D721Med (cell line): Measurements from ENCODE around the gene PKM.
A peak's percentile ranks its signal among the peaks of the same experiment; 100 is the strongest.

Experiments used
- DNase-seq: peaks from one replicate; pipeline ENCODE4 v3.0.0; 2011; ENCODE audit warnings: low spot score; ENCODE audit not compliant: insufficient read length
- FAIRE-seq: peaks from 2 replicates; lab custom pipeline; 2011; peaks lifted over from hg19 to GRCh38; lab: Jason Lieb, UNC
- TF ChIP-seq, protein P1 (sequence below): IDR thresholded peaks from 2 replicates; pipeline ENCODE4 v1.5.1; 2012; ENCODE audit warnings: mild to moderate bottlenecking, control low read depth; ENCODE audit not compliant: insufficient read depth; ENCODE audit errors: missing control alignments

PKM gene

DNA sequence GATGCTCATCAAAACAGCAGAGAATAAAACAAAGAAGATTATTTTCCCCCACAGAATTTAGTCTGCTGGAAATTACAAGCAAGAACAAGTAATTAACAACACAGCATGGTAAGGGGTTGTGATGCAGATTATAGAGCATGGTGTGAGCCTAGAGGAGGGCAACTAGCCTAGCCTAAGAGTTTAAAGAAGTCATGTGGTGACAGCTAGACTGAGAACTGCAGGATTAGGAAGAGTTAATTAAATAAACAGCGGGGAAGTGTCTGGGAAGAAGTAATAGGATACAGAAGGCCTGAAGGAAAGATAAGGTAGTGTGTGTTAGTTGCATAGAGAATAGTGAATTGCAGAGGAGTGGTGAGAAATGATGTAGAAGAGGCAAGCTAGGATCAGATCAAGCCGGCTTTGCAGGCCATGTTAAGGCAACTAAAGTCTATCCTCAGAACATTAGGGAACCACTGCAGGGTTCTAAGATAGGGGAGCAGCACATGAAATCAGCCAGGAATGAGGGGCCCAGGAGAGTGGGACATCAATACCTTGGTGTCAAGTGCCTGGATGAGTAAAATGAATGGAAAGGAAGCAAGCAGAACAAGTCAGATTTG is 11.9 kb upstream of the PKM start:
- DNase-seq (no peak), FAIRE-seq (peak; percentile 77)
- TF ChIP-seq, protein P1, sequence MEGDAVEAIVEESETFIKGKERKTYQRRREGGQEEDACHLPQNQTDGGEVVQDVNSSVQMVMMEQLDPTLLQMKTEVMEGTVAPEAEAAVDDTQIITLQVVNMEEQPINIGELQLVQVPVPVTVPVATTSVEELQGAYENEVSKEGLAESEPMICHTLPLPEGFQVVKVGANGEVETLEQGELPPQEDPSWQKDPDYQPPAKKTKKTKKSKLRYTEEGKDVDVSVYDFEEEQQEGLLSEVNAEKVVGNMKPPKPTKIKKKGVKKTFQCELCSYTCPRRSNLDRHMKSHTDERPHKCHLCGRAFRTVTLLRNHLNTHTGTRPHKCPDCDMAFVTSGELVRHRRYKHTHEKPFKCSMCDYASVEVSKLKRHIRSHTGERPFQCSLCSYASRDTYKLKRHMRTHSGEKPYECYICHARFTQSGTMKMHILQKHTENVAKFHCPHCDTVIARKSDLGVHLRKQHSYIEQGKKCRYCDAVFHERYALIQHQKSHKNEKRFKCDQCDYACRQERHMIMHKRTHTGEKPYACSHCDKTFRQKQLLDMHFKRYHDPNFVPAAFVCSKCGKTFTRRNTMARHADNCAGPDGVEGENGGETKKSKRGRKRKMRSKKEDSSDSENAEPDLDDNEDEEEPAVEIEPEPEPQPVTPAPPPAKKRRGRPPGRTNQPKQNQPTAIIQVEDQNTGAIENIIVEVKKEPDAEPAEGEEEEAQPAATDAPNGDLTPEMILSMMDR, result no peak

DNA sequence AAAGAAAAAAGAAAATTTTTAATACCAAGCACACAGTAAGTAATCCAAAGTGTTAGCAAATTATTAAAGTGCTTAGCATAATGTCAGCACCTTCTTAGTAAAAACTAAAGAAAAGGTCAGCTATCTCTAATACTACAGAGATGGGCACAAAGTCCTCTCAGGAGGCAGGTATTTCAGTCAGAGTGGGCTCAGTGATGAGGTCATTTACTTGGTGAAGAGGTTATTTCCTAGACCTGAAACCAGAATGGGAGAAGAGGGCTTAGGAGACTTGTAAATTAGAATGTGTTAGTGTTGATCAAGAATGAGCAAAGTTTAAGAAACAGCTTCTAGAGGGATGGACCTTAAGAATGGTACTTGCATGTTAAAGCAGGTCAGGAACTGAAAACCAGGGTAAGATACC is 8.7 kb upstream of the PKM start:
- TF ChIP-seq, protein P1, result no peak
- DNase-seq (no peak), FAIRE-seq (no peak)

DNA sequence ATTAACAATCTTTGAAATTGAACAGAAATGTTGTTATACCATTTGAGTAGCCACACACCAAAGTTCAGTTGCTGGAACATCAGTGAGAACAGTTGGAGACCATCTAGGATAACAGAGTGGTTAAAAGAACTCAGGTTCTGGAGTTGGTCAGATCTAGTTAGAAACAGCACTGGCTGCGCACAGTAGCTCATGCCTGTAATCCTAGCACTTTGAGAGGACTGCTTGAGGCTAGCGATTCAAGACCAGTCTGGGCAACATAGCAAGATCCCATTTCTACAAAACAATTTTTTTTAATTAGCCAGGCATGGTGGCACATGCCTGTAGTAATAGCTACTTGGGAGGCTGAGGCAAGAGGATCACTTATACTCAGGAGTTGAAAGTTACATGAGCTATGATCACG is 7.6 kb upstream of the PKM start:
- TF ChIP-seq, protein P1, result no peak
- FAIRE-seq (no peak), DNase-seq (no peak)

DNA sequence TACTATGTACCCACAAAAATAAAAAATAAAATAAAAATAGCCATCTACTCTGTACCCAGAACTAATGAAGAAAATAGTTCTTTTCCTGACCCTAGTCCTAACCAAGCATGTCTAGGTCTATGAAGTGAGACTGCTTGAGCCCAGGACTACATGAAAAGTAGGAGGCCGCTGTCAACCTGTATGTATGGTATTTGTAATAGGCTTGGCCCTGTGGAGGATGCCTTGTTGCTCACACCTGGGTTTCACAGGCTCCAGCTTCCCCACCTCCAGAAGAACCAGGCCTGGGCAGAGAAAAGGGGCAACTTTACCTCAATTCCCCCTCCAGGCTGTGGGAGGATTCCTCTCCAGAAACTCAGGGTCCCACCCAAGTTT is 6.8 kb upstream of the PKM start:
- TF ChIP-seq, protein P1, result no peak
- no peak for FAIRE-seq
- no peak for DNase-seq

DNA sequence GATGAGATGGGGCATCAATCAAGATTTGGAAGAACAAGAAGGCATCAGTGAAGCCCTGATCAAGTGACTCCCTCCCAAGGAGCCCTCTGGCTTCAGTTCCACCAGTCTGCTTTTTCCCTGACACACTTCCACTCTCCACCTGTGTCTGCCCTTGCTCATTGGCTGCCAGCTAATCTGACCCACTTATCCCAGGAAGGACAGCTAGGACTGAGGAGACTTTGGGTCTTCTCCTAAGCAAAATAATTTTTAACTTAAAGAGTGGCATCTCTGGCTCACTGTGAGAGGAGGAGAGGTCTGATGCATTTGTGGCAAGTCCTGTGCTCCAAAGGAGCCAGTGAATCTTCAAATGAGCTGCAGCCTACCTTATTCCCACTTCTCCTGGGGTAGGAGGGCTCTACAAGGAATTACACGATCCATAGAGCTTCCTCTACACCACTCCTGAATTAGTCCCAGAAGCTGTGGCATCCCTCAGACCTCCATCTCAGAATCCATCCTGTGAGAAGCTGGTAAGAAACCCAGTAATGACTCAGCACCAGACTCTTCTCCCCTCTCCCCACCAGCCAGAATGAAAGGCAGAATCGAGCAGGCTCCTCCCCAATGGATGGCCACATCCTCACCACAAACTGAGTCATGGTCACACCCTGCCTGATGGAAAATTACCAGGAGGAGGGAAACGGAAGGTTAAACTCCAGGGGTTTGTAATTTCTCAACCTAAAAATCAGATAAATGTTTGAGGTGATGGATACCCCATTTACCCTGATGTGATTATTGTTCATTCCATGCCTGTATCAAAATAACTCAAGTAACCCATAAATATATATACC is 6.3 kb upstream of the PKM start:
- no peak for DNase-seq
- FAIRE-seq, result no peak
- TF ChIP-seq, protein P1, result no peak

DNA sequence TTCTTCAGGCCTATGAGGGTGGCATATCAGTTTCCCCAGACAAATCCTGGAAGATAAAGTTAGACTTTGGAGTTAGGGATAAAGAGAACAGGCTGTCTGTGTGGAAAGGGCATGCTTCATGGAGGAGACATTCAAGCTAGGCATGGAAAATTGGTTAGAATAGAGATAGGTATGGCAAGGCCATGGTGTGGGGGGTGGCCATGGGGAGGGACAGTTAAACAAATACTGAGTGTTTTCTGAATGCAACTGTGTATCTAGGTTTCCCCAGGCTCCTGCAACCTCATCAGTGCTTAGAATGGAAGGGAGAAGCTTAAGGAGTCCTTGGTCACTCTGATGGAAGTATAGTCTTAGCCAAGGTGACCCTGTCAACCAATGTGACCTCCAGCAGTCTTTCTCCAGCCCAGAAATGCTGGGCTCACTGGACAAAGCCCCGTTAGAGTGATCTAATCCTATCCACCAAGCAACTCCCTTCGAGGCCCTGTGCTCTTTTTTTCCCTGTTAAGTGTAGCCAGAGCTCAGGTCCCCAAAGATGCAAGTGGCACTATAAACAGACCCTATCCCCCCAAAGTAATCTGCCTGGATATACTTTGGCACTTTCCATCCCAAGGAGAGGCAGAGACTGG is 5.5 kb upstream of the PKM start:
- DNase-seq, result no peak

More for the DNA sequence above, 5.5 kb upstream of the PKM start:
- FAIRE-seq, result no peak
- TF ChIP-seq, protein P1, result no peak
